Loucy (cell line): ENCODE measurements around the gene KBTBD12.
"Not testable (repeated sequence)": the region's sequence is repeated elsewhere in the genome, so short reads cannot be mapped to it uniquely, and the experiment has no call there.

Experiments used
- H2AFZ ChIP-seq: fragments of 200-600 bp; sonication (generic); 2 replicates; pipeline ENCODE4 v1.6.0; 2016; ENCODE audit warnings: antibody characterized with exemption, mild to moderate bottlenecking, low read length, moderate library complexity
- H3F3A ChIP-seq: fragments of 200-600 bp; 2 replicates; pipeline ENCODE4 v1.6.0; 2016; ENCODE audit warnings: antibody characterized with exemption, low read depth, mild to moderate bottlenecking
- H3K27me3 ChIP-seq: fragments of 200-600 bp; sonication (generic); 2 replicates; pipeline ENCODE4 v1.6.1; 2014; ENCODE audit warnings: low read length, mild to moderate bottlenecking; ENCODE audit not compliant: insufficient read depth, poor library complexity, severe bottlenecking
- H3K36me3 ChIP-seq: fragments of 200-600 bp; sonication (generic); 2 replicates; pipeline ENCODE4 v1.6.1; 2016; ENCODE audit warnings: low read length; ENCODE audit not compliant: insufficient read depth
- H3K4me1 ChIP-seq: fragments of 200-600 bp; sonication (generic); 2 replicates; pipeline ENCODE4 v1.5.1; 2014; ENCODE audit warnings: low read length, mild to moderate bottlenecking; ENCODE audit not compliant: insufficient read depth, poor library complexity, severe bottlenecking
- H3K4me2 ChIP-seq: fragments of 200-600 bp; sonication (generic); 2 replicates; pipeline ENCODE4 v1.6.0; 2014; ENCODE audit warnings: antibody characterized with exemption, low read length, low read depth, mild to moderate bottlenecking; ENCODE audit not compliant: poor library complexity, severe bottlenecking
- H3K4me3 ChIP-seq: fragments of 200-600 bp; sonication (generic); 2 replicates; pipeline ENCODE4 v1.5.1; 2014; ENCODE audit warnings: low read length, mild to moderate bottlenecking, mixed read lengths; ENCODE audit not compliant: poor library complexity, severe bottlenecking
- H3K79me2 ChIP-seq: fragments of 200-600 bp; sonication (generic); 2 replicates; pipeline ENCODE4 v1.6.1; 2014; ENCODE audit warnings: low read length; ENCODE audit not compliant: insufficient read depth
- H3K9ac ChIP-seq: fragments of 200-600 bp; sonication (generic); 2 replicates; pipeline ENCODE4 v1.6.0; 2014; ENCODE audit warnings: mild to moderate bottlenecking, low read depth, low read length, moderate library complexity; ENCODE audit not compliant: poor library complexity, severe bottlenecking
- H3K9me2 ChIP-seq: fragments of 200-600 bp; sonication (generic); replicated peaks from 2 replicates; pipeline ENCODE4 v1.6.1; 2016; ENCODE audit warnings: low read depth, low read length, mixed read lengths
- H3K9me3 ChIP-seq: fragments of 200-600 bp; sonication (generic); 2 replicates; pipeline ENCODE4 v1.6.1; 2014; ENCODE audit warnings: mild to moderate bottlenecking, antibody characterized with exemption, low read length, low read depth; ENCODE audit not compliant: insufficient read depth
- H4K20me1 ChIP-seq: fragments of 200-600 bp; sonication (generic); 2 replicates; pipeline ENCODE4 v1.6.0; 2014; ENCODE audit warnings: antibody characterized with exemption, low read length, mild to moderate bottlenecking; ENCODE audit not compliant: insufficient read depth, poor library complexity, severe bottlenecking
- EZH2phosphoT487 ChIP-seq: fragments of 200-600 bp; IDR thresholded peaks from 2 replicates; pipeline ENCODE4 v1.6.1; 2018; ENCODE audit warnings: antibody characterized with exemption, mild to moderate bottlenecking, moderate library complexity, borderline replicate concordance
- TF ChIP-seq, protein P1 (sequence below): fragments of 200-600 bp; sonication (generic); conservative IDR thresholded peaks from 2 replicates; pipeline ENCODE4 v1.5.1; 2014; ENCODE audit warnings: mild to moderate bottlenecking, antibody characterized with exemption, low read length

The KBTBD12 gene

DNA sequence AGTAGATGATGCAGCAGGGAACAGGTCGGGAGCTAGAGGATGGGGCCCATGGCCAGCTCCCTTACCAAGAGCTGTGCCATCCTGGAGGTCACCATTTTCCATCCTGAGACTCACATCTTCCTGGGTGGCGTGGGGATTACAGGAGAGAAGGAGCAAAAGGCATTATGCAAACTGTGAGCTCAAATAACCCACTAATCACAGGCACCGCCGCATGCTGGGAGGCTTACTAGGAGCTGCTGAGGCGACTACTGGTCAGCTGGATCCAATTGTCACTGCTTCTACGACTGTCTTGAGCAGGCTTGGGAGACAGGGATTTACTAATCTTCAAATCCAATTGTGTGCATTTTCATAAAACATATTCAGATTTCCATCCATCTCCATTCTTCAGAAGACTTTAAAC is 12.5 kb upstream of the KBTBD12 start:
- H3K36me3 ChIP-seq, result no peaks in the 10 kb centered on the region
- H3K4me1 ChIP-seq, result peaks cover 15% of the 10 kb centered on the region
- no peaks in the 10 kb centered on the region for H3K9me2 ChIP-seq
- H3K79me2 ChIP-seq, result no peaks in the 10 kb centered on the region
- no peak overlapping the region for H3K9ac ChIP-seq
- H3K27me3 ChIP-seq, result no peaks in the 10 kb centered on the region
- no peaks in the 10 kb centered on the region for H3K9me3 ChIP-seq
- no peaks in the 10 kb centered on the region for H4K20me1 ChIP-seq
- H3K4me3 ChIP-seq, result no peak overlapping the region
- no peak for TF ChIP-seq EZH2phosphoT487
- TF ChIP-seq, protein P1, sequence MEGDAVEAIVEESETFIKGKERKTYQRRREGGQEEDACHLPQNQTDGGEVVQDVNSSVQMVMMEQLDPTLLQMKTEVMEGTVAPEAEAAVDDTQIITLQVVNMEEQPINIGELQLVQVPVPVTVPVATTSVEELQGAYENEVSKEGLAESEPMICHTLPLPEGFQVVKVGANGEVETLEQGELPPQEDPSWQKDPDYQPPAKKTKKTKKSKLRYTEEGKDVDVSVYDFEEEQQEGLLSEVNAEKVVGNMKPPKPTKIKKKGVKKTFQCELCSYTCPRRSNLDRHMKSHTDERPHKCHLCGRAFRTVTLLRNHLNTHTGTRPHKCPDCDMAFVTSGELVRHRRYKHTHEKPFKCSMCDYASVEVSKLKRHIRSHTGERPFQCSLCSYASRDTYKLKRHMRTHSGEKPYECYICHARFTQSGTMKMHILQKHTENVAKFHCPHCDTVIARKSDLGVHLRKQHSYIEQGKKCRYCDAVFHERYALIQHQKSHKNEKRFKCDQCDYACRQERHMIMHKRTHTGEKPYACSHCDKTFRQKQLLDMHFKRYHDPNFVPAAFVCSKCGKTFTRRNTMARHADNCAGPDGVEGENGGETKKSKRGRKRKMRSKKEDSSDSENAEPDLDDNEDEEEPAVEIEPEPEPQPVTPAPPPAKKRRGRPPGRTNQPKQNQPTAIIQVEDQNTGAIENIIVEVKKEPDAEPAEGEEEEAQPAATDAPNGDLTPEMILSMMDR, result no peak
- no peak overlapping the region for H2AFZ ChIP-seq
- H3F3A ChIP-seq, result no peaks in the 10 kb centered on the region
- no peak overlapping the region for H3K4me2 ChIP-seq

DNA sequence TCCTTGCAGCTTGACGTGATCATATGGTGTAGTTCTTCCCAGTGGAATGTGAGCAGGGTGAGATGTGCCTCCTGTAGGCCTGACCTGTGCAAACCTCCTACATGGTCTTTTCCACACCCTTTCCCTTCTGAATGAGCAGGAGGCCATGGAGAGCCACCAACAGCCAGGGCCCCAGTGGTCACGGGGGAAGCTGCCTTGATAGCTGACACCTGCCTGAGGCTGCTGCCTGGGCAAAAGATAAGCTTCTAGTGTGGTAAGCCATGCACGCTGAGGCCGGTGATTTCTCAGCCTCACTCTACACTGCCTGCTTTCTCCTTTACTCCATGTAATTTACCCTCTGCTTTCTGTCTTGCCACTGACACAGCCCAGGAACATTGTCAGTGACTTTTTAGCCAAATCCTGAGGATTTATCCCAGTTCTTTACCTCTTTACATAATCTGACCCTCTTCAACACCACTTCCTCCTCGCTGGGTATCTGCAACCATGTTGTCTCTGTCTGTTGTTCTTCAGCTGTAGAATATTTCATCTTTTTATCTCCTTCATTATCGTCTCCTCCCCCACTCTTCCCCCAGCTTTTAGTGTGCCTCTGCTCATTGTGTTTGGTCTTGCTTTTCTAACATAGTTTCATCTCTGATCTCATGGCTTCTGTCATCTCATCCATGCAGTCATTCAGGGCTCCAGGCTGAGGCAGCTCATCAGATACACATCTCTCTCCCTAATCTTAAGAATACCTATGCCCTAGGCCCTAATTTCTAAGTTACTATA is 11.2 kb upstream of the KBTBD12 start:
- no peaks in the 10 kb centered on the region for H3K9me3 ChIP-seq
- peak overlapping the region; percentile 0 for H3K9ac ChIP-seq
- no peaks in the 10 kb centered on the region for H3K9me2 ChIP-seq
- H3F3A ChIP-seq, result no peaks in the 10 kb centered on the region
- H3K79me2 ChIP-seq, result no peaks in the 10 kb centered on the region
- H3K4me2 ChIP-seq, result peak overlapping the region; percentile 8
- peak overlapping the region; percentile 65 for H2AFZ ChIP-seq
- no peaks in the 10 kb centered on the region for H3K27me3 ChIP-seq
- H4K20me1 ChIP-seq, result no peaks in the 10 kb centered on the region
- H3K36me3 ChIP-seq, result no peaks in the 10 kb centered on the region
- H3K4me3 ChIP-seq, result no peak overlapping the region
- TF ChIP-seq, protein P1, result no peak
- no peak for TF ChIP-seq EZH2phosphoT487
- H3K4me1 ChIP-seq, result peaks cover 15% of the 10 kb centered on the region

GRCh38 chr3:127905556-127905955 is 9.5 kb upstream of the KBTBD12 start:
- no peaks in the 10 kb centered on the region for H3K79me2 ChIP-seq
- no peak overlapping the region for H3K4me3 ChIP-seq
- no peaks in the 10 kb centered on the region for H3K9me2 ChIP-seq
- H3K9me3 ChIP-seq, result no peaks in the 10 kb centered on the region
- H3F3A ChIP-seq, result no peaks in the 10 kb centered on the region
- H2AFZ ChIP-seq, result no peak overlapping the region
- no peak for TF ChIP-seq EZH2phosphoT487
- TF ChIP-seq, protein P1, result no peak
- no peak overlapping the region for H3K9ac ChIP-seq
- H3K36me3 ChIP-seq, result no peaks in the 10 kb centered on the region
- peaks cover 15% of the 10 kb centered on the region for H3K4me1 ChIP-seq
- H3K4me2 ChIP-seq, result no peak overlapping the region
- no peaks in the 10 kb centered on the region for H3K27me3 ChIP-seq
- no peaks in the 10 kb centered on the region for H4K20me1 ChIP-seq

GRCh38 chr3:127906653-127907052 is 8.4 kb upstream of the KBTBD12 start:
- not testable (repeated sequence) for H4K20me1 ChIP-seq, H2AFZ ChIP-seq, H3K27me3 ChIP-seq, H3K9ac ChIP-seq, H3K4me2 ChIP-seq, H3F3A ChIP-seq, H3K79me2 ChIP-seq, H3K9me3 ChIP-seq, H3K4me3 ChIP-seq, H3K9me2 ChIP-seq, H3K36me3 ChIP-seq
- H3K4me1 ChIP-seq, result peaks cover 15% of the 10 kb centered on the region
